Neural progenitor cell (in vitro differentiated cells): Measurements from ENCODE around the gene ZP3. TPM values are rescaled to one million over a fixed set of nuclear protein-coding genes. Genes with fewer than 3 reads are reported as not detected.

ENCODE experiments used
- DNase-seq: peaks from one replicate; pipeline ENCODE4 v3.0.0-alpha.2; 2016; ENCODE audit warnings: low spot score
- H2AFZ ChIP-seq: fragments of 200-600 bp; sonication (generic); replicated peaks from 2 replicates; pipeline ENCODE4 v1.6.1; 2016; ENCODE audit warnings: antibody characterized with exemption
- H3F3A ChIP-seq: fragments of 200-600 bp; sonication (generic); 2 replicates; pipeline ENCODE4 v1.6.1; 2016; ENCODE audit warnings: antibody characterized with exemption, low read depth
- H3K27ac ChIP-seq: fragments of 200-600 bp; sonication (generic); 2 replicates; pipeline ENCODE4 v1.5.1; 2016; ENCODE audit warnings: mild to moderate bottlenecking
- H3K27me3 ChIP-seq: fragments of 200-600 bp; sonication (generic); 2 replicates; pipeline ENCODE4 v1.6.1; 2016; ENCODE audit warnings: mild to moderate bottlenecking, moderate library complexity
- H3K36me3 ChIP-seq: fragments of 200-600 bp; sonication (generic); 2 replicates; pipeline ENCODE4 v1.5.1; 2016
- H3K4me1 ChIP-seq: fragments of 200-600 bp; sonication (generic); 2 replicates; pipeline ENCODE4 v1.6.1; 2016; ENCODE audit warnings: mixed run types
- H3K4me2 ChIP-seq: fragments of 200-600 bp; sonication (generic); 2 replicates; pipeline ENCODE4 v1.6.1; 2016
- H3K4me3 ChIP-seq: fragments of 200-600 bp; sonication (generic); 2 replicates; pipeline ENCODE4 v1.5.1; 2016
- H3K79me2 ChIP-seq: fragments of 200-600 bp; sonication (generic); 2 replicates; pipeline ENCODE4 v1.6.1; 2016; ENCODE audit warnings: low read depth
- H3K9ac ChIP-seq: fragments of 200-600 bp; sonication (generic); 2 replicates; pipeline ENCODE4 v1.6.1; 2016
- H3K9me3 ChIP-seq: fragments of 200-600 bp; sonication (generic); 2 replicates; pipeline ENCODE4 v1.5.1; 2016; ENCODE audit warnings: low read depth
- H4K20me1 ChIP-seq: fragments of 200-600 bp; sonication (generic); 2 replicates; pipeline ENCODE4 v1.6.1; 2016; ENCODE audit warnings: low read depth
- H3K27ac Mint-ChIP-seq: 3 replicates; pipeline ENCODE4 v1.8.0; 2021; ENCODE audit warnings: mixed read lengths
- H3K27me3 Mint-ChIP-seq: 2 replicates; pipeline ENCODE4 v1.8.0; 2022; ENCODE audit warnings: low read depth, mild to moderate bottlenecking, inconsistent platforms, moderate library complexity, mixed read lengths; ENCODE audit not compliant: insufficient read depth
- H3K36me3 Mint-ChIP-seq: 3 replicates; pipeline ENCODE4 v1.8.0; 2021; ENCODE audit warnings: mixed read lengths
- H3K4me1 Mint-ChIP-seq: 3 replicates; pipeline ENCODE4 v1.8.0; 2021; ENCODE audit warnings: mixed read lengths
- H3K4me3 Mint-ChIP-seq: 3 replicates; pipeline ENCODE4 v1.8.0; 2021; ENCODE audit warnings: mild to moderate bottlenecking, moderate library complexity, mixed read lengths
- H3K9me3 Mint-ChIP-seq: 3 replicates; pipeline ENCODE4 v1.8.0; 2020; ENCODE audit warnings: mixed read lengths
- EZH2 ChIP-seq: fragments of 200-600 bp; sonication (generic); IDR thresholded peaks from 2 replicates; pipeline ENCODE4 v1.6.1; 2017; ENCODE audit warnings: antibody characterized with exemption, mild to moderate bottlenecking, moderate library complexity
- EZH2phosphoT487 ChIP-seq: fragments of 200-600 bp; sonication (generic); IDR thresholded peaks from 2 replicates; pipeline ENCODE4 v1.6.1; 2017; ENCODE audit warnings: antibody characterized with exemption
- total RNA-seq: library from RNA; depleted of rRNA; stranded (reverse); fragments of >200 nt; gene quantifications from 2 replicates; pipeline ENCODE4 v1.2.3, GENCODE V29; 2015; ENCODE audit warnings: low replicate concordance
- TF ChIP-seq, protein P1 (sequence below): fragments of 200-600 bp; sonication (generic); IDR thresholded peaks from 2 replicates; pipeline ENCODE4 v1.5.1; 2017; ENCODE audit warnings: antibody characterized with exemption, mild to moderate bottlenecking

Gene ZP3
- total RNA-seq, 1 donor from 2014 or later, result not detected

- peak overlapping the region; percentile 50 for H3K27ac Mint-ChIP-seq
- H3K27me3 ChIP-seq, result no peaks in the 10 kb centered on the region
- H3K27ac ChIP-seq, result no peak overlapping the region
- no peaks in the 10 kb centered on the region for H3K36me3 ChIP-seq
- no peaks in the 10 kb centered on the region for H3K9me3 Mint-ChIP-seq
- peak overlapping the region; percentile 69 for H2AFZ ChIP-seq
- H3K9me3 ChIP-seq, result no peaks in the 10 kb centered on the region
- no peak overlapping the region for H3K4me3 ChIP-seq
- DNase-seq, result no peak
- peak overlapping the region; percentile 72 for H3K4me3 Mint-ChIP-seq
- TF ChIP-seq EZH2phosphoT487 (no peak), EZH2 (no peak)
- TF ChIP-seq, protein P1, sequence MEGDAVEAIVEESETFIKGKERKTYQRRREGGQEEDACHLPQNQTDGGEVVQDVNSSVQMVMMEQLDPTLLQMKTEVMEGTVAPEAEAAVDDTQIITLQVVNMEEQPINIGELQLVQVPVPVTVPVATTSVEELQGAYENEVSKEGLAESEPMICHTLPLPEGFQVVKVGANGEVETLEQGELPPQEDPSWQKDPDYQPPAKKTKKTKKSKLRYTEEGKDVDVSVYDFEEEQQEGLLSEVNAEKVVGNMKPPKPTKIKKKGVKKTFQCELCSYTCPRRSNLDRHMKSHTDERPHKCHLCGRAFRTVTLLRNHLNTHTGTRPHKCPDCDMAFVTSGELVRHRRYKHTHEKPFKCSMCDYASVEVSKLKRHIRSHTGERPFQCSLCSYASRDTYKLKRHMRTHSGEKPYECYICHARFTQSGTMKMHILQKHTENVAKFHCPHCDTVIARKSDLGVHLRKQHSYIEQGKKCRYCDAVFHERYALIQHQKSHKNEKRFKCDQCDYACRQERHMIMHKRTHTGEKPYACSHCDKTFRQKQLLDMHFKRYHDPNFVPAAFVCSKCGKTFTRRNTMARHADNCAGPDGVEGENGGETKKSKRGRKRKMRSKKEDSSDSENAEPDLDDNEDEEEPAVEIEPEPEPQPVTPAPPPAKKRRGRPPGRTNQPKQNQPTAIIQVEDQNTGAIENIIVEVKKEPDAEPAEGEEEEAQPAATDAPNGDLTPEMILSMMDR, result no peak
- H3K79me2 ChIP-seq, result no peaks in the 10 kb centered on the region
- no peaks in the 10 kb centered on the region for H3K4me1 ChIP-seq
- peak overlapping the region; percentile 67 for H3K4me2 ChIP-seq
- H3K4me1 Mint-ChIP-seq, result peaks cover 13% of the 10 kb centered on the region
- H3F3A ChIP-seq, result peaks cover 13% of the 10 kb centered on the region
- no peak overlapping the region for H3K9ac ChIP-seq
- H3K36me3 Mint-ChIP-seq, result no peaks in the 10 kb centered on the region
- H3K27me3 Mint-ChIP-seq, result peaks cover 4% of the 10 kb centered on the region
- H4K20me1 ChIP-seq, result no peaks in the 10 kb centered on the region
Observed at GRCh38 chr7:76380623-76380966, 44.2 kb upstream of the ZP3 start.

DNA sequence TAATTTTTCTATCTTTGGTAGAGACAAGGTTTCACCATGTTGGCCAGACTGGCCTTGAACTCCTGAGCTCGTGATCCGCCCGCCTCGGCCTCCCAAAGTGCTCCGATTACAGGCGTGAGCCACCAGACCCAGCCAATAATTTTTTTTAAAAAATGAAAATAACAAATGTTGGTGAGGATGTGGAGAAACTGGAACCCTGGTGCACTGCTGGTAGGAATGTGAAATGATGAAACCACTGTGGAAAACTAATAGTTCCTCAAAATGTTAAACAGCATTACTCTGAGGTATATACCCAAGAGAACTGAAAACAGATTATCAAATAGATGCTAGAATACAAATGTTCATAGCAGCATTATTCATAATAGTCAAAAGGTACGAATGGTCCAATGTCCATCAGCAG, 42.9 kb upstream of the ZP3 start:
- Mint-ChIP-seq H3K27ac (no peak overlapping the region), H3K9me3 (no peaks in the 10 kb centered on the region), H3K27me3 (peaks cover 2% of the 10 kb centered on the region), H3K4me1 (peaks cover 13% of the 10 kb centered on the region), H3K36me3 (no peaks in the 10 kb centered on the region), H3K4me3 (no peak overlapping the region)
- no peaks in the 10 kb centered on the region for H3K9me3 ChIP-seq
- H3F3A ChIP-seq, result peaks cover 13% of the 10 kb centered on the region
- H2AFZ ChIP-seq, result no peak overlapping the region
- H3K4me1 ChIP-seq, result no peaks in the 10 kb centered on the region
- H3K79me2 ChIP-seq, result no peaks in the 10 kb centered on the region
- no peaks in the 10 kb centered on the region for H3K27me3 ChIP-seq
- no peak overlapping the region for H3K9ac ChIP-seq
- H4K20me1 ChIP-seq, result no peaks in the 10 kb centered on the region
- H3K36me3 ChIP-seq, result no peaks in the 10 kb centered on the region
- no peak overlapping the region for H3K4me3 ChIP-seq
- no peak overlapping the region for H3K4me2 ChIP-seq
- TF ChIP-seq EZH2phosphoT487 (no peak), EZH2 (no peak)
- TF ChIP-seq, protein P1, result peak; percentile 6
- no peak overlapping the region for H3K27ac ChIP-seq
- DNase-seq, result no peak

DNA sequence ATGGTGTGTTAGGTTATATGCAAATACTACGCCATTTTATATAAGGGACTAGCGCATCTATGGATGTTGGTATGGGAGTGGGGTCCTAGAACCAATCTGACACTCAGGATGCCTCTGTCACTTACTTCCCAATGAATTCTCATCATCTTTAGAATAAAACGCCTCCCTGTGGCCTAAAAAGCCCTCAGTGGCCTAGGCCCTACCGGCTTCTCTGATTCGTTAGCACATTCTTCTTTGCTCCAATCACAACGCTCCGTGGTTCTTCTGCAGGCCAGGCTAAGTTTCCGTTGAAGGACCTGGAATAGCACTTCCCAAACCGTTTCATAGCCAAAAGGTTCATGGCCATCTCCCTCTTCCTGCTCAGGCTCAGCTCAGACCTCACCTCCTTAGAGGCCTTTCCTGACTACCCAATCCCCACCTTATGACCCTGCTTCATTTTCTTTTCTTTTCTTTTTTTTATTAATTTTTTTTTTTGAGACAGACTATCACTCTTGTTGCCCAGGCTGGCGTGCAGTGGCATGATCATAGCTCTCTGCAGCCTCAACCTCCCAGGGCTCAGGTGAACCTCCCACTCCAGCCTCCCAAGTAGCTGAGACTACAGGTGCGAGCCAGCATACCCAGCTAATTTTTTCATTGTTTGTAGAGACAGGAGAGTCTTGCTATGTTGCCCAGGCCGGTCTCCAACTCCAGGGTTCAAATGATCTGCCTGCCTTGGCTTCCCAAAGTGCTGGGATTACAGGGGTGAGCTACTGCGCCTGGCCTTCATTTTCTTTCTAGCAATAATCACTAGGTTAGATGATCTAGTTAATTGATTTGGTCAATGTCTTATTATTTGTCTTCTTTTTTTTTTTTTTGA, 41.4 kb upstream of the ZP3 start:
- TF ChIP-seq EZH2 (no peak), EZH2phosphoT487 (no peak)
- TF ChIP-seq, protein P1, result no peak
- no peaks in the 10 kb centered on the region for H3K79me2 ChIP-seq
- H3K4me1 ChIP-seq, result no peaks in the 10 kb centered on the region
- H2AFZ ChIP-seq, result no peak overlapping the region
- no peak overlapping the region for H3K27ac Mint-ChIP-seq
- no peak overlapping the region for H3K9ac ChIP-seq
- no peaks in the 10 kb centered on the region for H3K9me3 ChIP-seq
- peak; percentile 66 for DNase-seq
- no peak overlapping the region for H3K4me2 ChIP-seq
- no peaks in the 10 kb centered on the region for H3K27me3 ChIP-seq
- H3K4me3 ChIP-seq, result no peak overlapping the region
- peaks cover 2% of the 10 kb centered on the region for H3K27me3 Mint-ChIP-seq
- no peak overlapping the region for H3K4me3 Mint-ChIP-seq
- H3K36me3 ChIP-seq, result no peaks in the 10 kb centered on the region
- H3F3A ChIP-seq, result peaks cover 13% of the 10 kb centered on the region
- H3K27ac ChIP-seq, result no peak overlapping the region
- no peaks in the 10 kb centered on the region for H4K20me1 ChIP-seq
- peaks cover 10% of the 10 kb centered on the region for H3K4me1 Mint-ChIP-seq
- H3K9me3 Mint-ChIP-seq, result no peaks in the 10 kb centered on the region
- no peaks in the 10 kb centered on the region for H3K36me3 Mint-ChIP-seq
